Mucosa of descending colon (tissue), 3 donors: ENCODE results near the gene SLIT1. TPM values are rescaled to one million over a fixed set of nuclear protein-coding genes. Genes with fewer than 3 reads are reported as not detected.

Experiments
- ATAC-seq: fragments of 200-7000 bp; cut with Tn5 transposase; one replicate; pipeline ENCODE4 v1.9.1; 2020; ENCODE audit warnings: mild to moderate bottlenecking, moderate library complexity
- DNase-seq, 3 donors: peaks; one replicate each; pipeline ENCODE4 v3.0.0-alpha.2; 2020
- H3K36me3 ChIP-seq: fragments of 200-600 bp; one replicate; pipeline ENCODE4 v1.8.0; 2021; ENCODE audit warnings: low read depth, mild to moderate bottlenecking
- H3K4me1 ChIP-seq: fragments of 200-600 bp; one replicate; pipeline ENCODE4 v1.8.0; 2021; ENCODE audit warnings: low read depth, mild to moderate bottlenecking
- H3K4me3 ChIP-seq: fragments of 200-600 bp; one replicate; pipeline ENCODE4 v1.8.0; 2021; ENCODE audit warnings: mild to moderate bottlenecking
- H3K9me3 ChIP-seq: fragments of 200-600 bp; one replicate; pipeline ENCODE4 v1.8.0; 2021; ENCODE audit warnings: mild to moderate bottlenecking
- intact Hi-C, 2 donors: fragments of 100-400 bp; cut with DNase I in 1 of 2; cut with micrococcal nuclease in 1 of 2; formaldehyde crosslinking; loops; one replicate each; pipeline versions ENCODE4 v1.11.0 to v1.11.1; 2022; cut with DNase I, micrococcal nuclease
- total RNA-seq, 3 donors: library from RNA; stranded (reverse); fragmentation: NEBNext Ultra II Directional in 2 of 3; extraction: Animal tissue kit (Norgen Biotek cat#: 25700) in 2 of 3; gene quantifications; one replicate each; pipeline versions ENCODE4 v1.2.1 to v1.2.4, GENCODE V29; 2021 to 2023
- TF ChIP-seq, protein P1 (sequence below): fragments of 200-600 bp; IDR thresholded peaks from one replicate; pipeline ENCODE4 v1.8.0; 2022; ENCODE audit warnings: antibody characterized with exemption, mild to moderate bottlenecking
- donor health status: DM: no; HTN: no; CAD: no; lungs with moderate emphysema.
- donor health status: DM: no; HTN: no; CAD: no.
- donor health status: DM: no; HTN: yes; CAD: no.

The SLIT1 gene
- total RNA-seq, 3 donors from 2014 or later = 0.17 to 1.1 (median 0.24) TPM

DNA sequence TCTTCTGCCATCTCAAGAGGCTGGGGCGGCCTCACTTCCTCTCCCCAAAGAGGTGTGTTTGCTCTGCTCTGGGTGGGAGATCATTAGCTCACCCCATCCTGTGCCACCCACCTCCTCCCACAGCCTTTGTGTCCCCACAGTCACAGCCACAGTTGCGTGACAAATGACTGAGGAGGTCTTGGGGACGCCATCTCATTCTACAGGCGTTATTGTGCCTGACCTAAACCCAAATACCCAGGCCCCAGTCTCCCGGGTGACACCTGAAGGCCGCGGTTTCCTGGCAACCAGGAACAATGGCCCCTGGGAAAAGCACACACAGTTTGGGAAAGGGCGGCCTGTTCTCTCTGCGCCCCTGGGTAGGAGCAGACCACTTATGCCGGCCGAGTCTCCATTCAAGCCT lies 51.6 kb downstream of the SLIT1 start:
- TF ChIP-seq, protein P1, sequence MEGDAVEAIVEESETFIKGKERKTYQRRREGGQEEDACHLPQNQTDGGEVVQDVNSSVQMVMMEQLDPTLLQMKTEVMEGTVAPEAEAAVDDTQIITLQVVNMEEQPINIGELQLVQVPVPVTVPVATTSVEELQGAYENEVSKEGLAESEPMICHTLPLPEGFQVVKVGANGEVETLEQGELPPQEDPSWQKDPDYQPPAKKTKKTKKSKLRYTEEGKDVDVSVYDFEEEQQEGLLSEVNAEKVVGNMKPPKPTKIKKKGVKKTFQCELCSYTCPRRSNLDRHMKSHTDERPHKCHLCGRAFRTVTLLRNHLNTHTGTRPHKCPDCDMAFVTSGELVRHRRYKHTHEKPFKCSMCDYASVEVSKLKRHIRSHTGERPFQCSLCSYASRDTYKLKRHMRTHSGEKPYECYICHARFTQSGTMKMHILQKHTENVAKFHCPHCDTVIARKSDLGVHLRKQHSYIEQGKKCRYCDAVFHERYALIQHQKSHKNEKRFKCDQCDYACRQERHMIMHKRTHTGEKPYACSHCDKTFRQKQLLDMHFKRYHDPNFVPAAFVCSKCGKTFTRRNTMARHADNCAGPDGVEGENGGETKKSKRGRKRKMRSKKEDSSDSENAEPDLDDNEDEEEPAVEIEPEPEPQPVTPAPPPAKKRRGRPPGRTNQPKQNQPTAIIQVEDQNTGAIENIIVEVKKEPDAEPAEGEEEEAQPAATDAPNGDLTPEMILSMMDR = no peak
- intact Hi-C loops = no loop called here
- no peak overlapping the region for H3K4me3 ChIP-seq
- ATAC-seq (no peak), DNase-seq (no peak)
- H3K4me1 ChIP-seq = no peaks in the 10 kb centered on the region
- H3K9me3 ChIP-seq = no peaks in the 10 kb centered on the region
- no peaks in the 10 kb centered on the region for H3K36me3 ChIP-seq

GRCh38 chr10:97132273-97132672 lies 53.5 kb downstream of the SLIT1 start:
- no peak overlapping the region for H3K4me3 ChIP-seq
- intact Hi-C loops = no loop called here
- H3K4me1 ChIP-seq = no peaks in the 10 kb centered on the region
- H3K36me3 ChIP-seq = no peaks in the 10 kb centered on the region
- no peak for DNase-seq
- no peak for ATAC-seq
- H3K9me3 ChIP-seq = no peaks in the 10 kb centered on the region
- TF ChIP-seq, protein P1 = no peak

- ATAC-seq = no peak
- intact Hi-C loops = no loop called here
- no peaks in the 10 kb centered on the region for H3K36me3 ChIP-seq
- H3K9me3 ChIP-seq = no peaks in the 10 kb centered on the region
- no peaks in the 10 kb centered on the region for H3K4me1 ChIP-seq
- TF ChIP-seq, protein P1 = no peak
- DNase-seq = no peak
- no peak overlapping the region for H3K4me3 ChIP-seq
Measured at GRCh38 chr10:97131666-97132065, 54.1 kb downstream of the SLIT1 start.

DNA sequence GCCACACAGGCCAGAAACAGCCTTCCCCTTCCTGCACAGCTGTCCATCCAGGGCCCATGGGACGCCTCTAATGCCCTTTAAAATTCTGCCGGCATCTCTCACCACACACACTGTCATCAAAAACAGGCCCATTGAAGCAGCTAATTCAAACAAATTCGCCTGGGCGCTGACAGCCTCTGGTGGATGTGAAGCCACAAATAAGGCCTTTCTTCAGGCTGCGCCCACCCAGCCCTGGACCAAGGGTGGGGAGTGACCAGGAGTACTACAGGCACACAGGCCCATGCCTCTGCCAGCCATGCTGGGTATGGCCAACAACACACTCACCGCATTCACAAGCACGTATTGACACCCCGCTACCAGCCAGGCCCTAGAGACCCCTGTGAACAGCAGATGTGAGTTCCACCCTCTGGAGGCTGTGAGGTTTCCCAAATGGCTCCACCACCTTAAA lies 54.6 kb downstream of the SLIT1 start:
- no peaks in the 10 kb centered on the region for H3K9me3 ChIP-seq
- DNase-seq (no peak), ATAC-seq (no peak)
- intact Hi-C loops = no loop called here
- TF ChIP-seq, protein P1 = no peak
- no peak overlapping the region for H3K4me3 ChIP-seq
- no peaks in the 10 kb centered on the region for H3K36me3 ChIP-seq
- no peaks in the 10 kb centered on the region for H3K4me1 ChIP-seq

DNA sequence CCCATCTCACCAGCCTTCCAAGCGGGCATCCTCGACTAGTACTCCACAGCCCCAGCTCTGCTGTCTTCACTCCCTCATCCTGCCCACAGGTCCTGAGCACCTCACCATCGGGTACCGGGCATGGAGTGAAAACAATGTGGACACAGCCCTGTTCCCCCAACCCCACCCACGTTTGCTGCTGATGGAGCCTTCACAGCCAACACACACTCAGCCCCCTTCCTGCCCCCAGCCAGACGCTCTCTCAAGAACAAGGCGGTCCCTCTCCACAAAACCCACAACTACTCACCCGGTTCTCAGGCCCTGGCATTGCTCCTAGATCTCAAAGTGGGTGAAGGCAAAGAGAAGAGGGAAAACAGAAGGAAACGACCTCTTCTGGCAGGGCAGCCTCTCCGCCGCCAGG lies 56.1 kb downstream of the SLIT1 start:
- no peaks in the 10 kb centered on the region for H3K9me3 ChIP-seq
- no peak for DNase-seq
- ATAC-seq = no peak
- no peaks in the 10 kb centered on the region for H3K4me1 ChIP-seq
- TF ChIP-seq, protein P1 = no peak
- H3K4me3 ChIP-seq = no peak overlapping the region
- no peaks in the 10 kb centered on the region for H3K36me3 ChIP-seq
- intact Hi-C loops = no loop called here

GRCh38 chr10:97128516-97129154 lies 57.1 kb downstream of the SLIT1 start:
- no peaks in the 10 kb centered on the region for H3K9me3 ChIP-seq
- DNase-seq = no peak
- H3K4me1 ChIP-seq = no peaks in the 10 kb centered on the region
- TF ChIP-seq, protein P1 = no peak
- no peak for ATAC-seq
- H3K36me3 ChIP-seq = no peaks in the 10 kb centered on the region
- intact Hi-C loops = no loop called here
- H3K4me3 ChIP-seq = no peak overlapping the region
